ENCODE results near the gene FARSB. TPM values are rescaled to one million over a fixed set of nuclear protein-coding genes. Genes with fewer than 3 reads are reported as not detected.

Gene FARSB
- total RNA-seq, 2 donors from 2014 or later, result 11.9 to 16.2 TPM

DNA sequence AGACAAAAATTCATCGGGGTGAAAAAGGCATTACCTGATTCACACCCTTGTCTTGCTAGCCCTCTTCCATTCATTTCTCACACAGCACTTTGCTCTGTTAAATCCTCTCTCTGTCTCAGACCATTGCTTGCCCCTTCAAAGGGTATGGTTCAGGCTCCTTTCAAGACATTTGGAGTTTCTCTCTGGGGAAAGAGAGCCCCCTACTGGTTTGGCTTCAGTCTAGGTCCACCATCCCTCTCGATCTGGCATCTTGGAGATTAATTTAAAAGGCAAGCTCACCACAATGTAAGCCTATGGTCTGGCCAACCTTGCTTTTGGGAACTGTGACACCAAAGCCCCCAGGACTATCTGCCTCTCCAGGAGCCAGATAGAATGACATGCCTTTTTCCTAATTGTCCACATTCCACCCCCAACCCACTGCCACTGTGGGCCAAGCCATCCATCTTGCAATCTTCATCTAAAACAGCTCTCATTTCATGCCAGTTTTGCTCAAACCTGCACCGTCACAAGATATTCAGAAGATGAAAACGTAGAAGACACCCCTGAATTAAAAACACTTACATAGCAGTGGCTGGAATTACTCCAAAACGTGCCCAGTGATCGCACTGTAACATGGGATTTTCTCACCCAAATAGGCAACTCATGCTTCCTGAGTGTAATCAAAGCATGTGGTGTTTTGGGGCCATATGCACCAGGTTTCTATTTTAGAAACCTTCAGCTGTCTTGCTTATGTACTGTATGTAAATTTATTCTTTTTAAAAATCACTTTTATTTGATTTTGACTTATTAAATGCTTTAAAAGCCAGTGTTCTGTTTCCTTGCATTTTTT lies 93.9 kb downstream of the FARSB start:
- Histone ChIP-seq H3K9me3 (no peaks in the 10 kb centered on the region), H3K27ac (no peak overlapping the region), H3K4me3 (no peak overlapping the region), H3K4me1 (replicated peaks) (no peaks in the 10 kb centered on the region), H3K27me3 (replicated peaks; ENCODE audit: insufficient read depth) (no peaks in the 10 kb centered on the region), H3K36me3 (no peaks in the 10 kb centered on the region)
- peak; percentile 27 for DNase-seq (ENCODE audit: low spot score)
- intact Hi-C loops (cut with DNase I), result loop anchor here (5.0 kb wide), 1 partner anchor 245 kb away; no protein-coding TSS in a partner anchor
- TF ChIP-seq POLR2AphosphoS5 (IDR thresholded peaks at IDR 0.05), result no peak
- TF ChIP-seq, protein P1, sequence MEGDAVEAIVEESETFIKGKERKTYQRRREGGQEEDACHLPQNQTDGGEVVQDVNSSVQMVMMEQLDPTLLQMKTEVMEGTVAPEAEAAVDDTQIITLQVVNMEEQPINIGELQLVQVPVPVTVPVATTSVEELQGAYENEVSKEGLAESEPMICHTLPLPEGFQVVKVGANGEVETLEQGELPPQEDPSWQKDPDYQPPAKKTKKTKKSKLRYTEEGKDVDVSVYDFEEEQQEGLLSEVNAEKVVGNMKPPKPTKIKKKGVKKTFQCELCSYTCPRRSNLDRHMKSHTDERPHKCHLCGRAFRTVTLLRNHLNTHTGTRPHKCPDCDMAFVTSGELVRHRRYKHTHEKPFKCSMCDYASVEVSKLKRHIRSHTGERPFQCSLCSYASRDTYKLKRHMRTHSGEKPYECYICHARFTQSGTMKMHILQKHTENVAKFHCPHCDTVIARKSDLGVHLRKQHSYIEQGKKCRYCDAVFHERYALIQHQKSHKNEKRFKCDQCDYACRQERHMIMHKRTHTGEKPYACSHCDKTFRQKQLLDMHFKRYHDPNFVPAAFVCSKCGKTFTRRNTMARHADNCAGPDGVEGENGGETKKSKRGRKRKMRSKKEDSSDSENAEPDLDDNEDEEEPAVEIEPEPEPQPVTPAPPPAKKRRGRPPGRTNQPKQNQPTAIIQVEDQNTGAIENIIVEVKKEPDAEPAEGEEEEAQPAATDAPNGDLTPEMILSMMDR (IDR thresholded peaks at IDR 0.05), result peak in 3 of 4 experiments; percentile 57 to 69 (median 59)
- WGBS, result 53% methylated on average over 6 of the region's 6 CpGs

DNA sequence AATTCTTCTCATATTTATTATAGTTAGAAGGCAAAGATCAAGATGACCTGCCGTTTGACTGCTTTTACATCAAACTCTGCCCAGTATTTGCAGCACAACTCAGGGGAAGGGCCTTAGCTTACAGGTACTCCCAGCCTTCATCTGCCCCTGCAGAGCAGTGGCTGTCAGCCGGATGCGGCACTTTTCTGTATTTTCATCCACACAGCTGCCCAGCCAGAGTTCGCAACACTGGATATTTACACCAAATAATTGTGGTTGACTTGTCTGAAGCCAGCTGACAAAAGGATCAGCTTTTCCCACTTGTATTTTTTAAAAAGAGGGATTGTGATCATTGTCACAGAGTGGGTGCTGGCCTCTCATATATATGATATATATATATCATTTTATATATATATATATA lies 94.7 kb downstream of the FARSB start:
- H3K4me3 ChIP-seq, result no peak overlapping the region
- WGBS, result 93% methylated on average over 4 of the region's 4 CpGs
- no peaks in the 10 kb centered on the region for H3K9me3 ChIP-seq
- no peak for TF ChIP-seq POLR2AphosphoS5 (IDR thresholded peaks at IDR 0.05)
- TF ChIP-seq, protein P1 (IDR thresholded peaks at IDR 0.05), result no peak
- TF ChIP-seq POLR2A (IDR thresholded peaks at IDR 0.05), result no peak
- no peaks in the 10 kb centered on the region for H3K4me1 ChIP-seq (replicated peaks)
- DNase-seq (ENCODE audit: low spot score), result no peak
- intact Hi-C loops (cut with DNase I), result loop anchor here (5.0 kb wide), 1 partner anchor 244 kb away; no protein-coding TSS in a partner anchor
- H3K27me3 ChIP-seq (replicated peaks; ENCODE audit: insufficient read depth), result no peaks in the 10 kb centered on the region
- no peak overlapping the region for H3K27ac ChIP-seq
- H3K36me3 ChIP-seq, result no peaks in the 10 kb centered on the region

DNA sequence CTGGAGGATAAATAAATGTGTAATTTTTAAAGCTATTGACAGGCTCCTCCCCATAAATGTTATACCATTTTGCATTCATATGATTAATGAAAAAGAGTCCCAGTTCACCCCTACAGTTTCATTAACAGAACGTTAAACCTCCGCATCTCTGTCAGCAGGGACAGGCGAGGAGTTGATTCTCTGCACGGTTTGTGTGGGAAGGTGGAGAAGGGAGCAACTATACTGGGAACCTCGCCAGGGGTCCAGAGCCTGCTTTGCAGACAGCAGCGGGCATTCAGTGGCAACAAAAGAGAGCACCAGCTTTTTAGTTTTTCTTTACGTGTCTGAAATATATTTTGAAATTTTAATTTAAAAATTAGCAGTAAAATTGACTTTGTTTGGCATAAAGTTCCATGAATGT lies 101.4 kb downstream of the FARSB start:
- H3K4me3 ChIP-seq, result no peak overlapping the region
- H3K36me3 ChIP-seq, result no peaks in the 10 kb centered on the region
- DNase-seq (ENCODE audit: low spot score), result no peak
- H3K27me3 ChIP-seq (replicated peaks; ENCODE audit: insufficient read depth), result no peaks in the 10 kb centered on the region
- no peak overlapping the region for H3K27ac ChIP-seq
- no peaks in the 10 kb centered on the region for H3K9me3 ChIP-seq
- TF ChIP-seq, protein P1 (IDR thresholded peaks at IDR 0.05), result no peak
- TF ChIP-seq POLR2A (IDR thresholded peaks at IDR 0.05), result no peak
- no peak for TF ChIP-seq POLR2AphosphoS5 (IDR thresholded peaks at IDR 0.05)
- H3K4me1 ChIP-seq (replicated peaks), result no peaks in the 10 kb centered on the region
- 46% methylated on average over 7 of the region's 7 CpGs for WGBS
- intact Hi-C loops (cut with DNase I), result no loop called here

DNA sequence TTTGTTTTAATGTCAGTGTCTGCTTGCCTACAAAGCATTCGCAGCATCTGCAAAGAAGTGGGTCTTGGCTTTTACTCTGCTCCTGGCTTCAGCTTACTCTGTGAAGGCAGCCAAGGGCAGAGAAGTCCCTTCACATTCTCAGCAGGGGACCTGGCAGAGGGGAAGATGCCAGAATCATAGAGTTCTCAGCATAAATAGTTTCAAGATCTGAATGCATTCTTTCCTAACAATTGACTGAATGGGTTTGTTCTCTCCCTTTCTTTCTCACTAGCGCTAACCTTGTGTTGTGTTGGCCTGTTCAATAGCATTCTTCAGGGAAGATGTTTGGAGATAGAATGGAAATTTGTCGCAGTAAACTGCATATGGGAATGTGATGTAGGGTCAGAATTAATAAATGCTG lies 106.9 kb downstream of the FARSB start:
- Histone ChIP-seq H3K9me3 (no peaks in the 10 kb centered on the region), H3K4me1 (replicated peaks) (no peaks in the 10 kb centered on the region), H3K27ac (no peak overlapping the region), H3K36me3 (no peaks in the 10 kb centered on the region), H3K27me3 (replicated peaks; ENCODE audit: insufficient read depth) (no peaks in the 10 kb centered on the region), H3K4me3 (no peak overlapping the region)
- intact Hi-C loops (cut with DNase I), result no loop called here
- no peak for DNase-seq (ENCODE audit: low spot score)
- TF ChIP-seq POLR2AphosphoS5 (IDR thresholded peaks at IDR 0.05) (no peak), POLR2A (IDR thresholded peaks at IDR 0.05) (no peak)
- TF ChIP-seq, protein P1 (IDR thresholded peaks at IDR 0.05), result no peak
- 39% methylated on average over 3 of the region's 3 CpGs for WGBS

DNA sequence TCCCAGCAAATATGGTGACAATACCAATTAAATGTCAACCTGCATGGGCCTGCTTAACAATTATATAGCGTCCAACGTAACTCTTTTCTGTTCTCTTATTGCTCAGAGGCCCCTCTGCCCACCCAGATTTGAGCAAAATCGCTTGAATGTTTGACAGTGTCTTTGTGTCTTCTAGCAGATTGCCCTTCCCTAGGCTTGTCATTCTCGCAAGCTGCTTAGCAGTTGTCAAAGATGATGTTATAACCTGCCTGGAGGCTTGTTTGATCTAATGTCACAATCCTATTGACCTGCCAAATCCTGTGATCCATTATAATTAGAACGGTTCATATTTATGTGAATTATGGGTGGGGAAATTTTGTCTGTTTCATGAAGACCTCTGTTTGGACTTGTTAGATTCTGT lies 108.8 kb downstream of the FARSB start:
- Histone ChIP-seq H3K4me1 (replicated peaks) (no peaks in the 10 kb centered on the region), H3K27me3 (replicated peaks; ENCODE audit: insufficient read depth) (no peaks in the 10 kb centered on the region), H3K4me3 (no peak overlapping the region), H3K36me3 (no peaks in the 10 kb centered on the region), H3K9me3 (no peaks in the 10 kb centered on the region), H3K27ac (no peak overlapping the region)
- intact Hi-C loops (cut with DNase I), result no loop called here
- 68% methylated on average over 5 of the region's 5 CpGs for WGBS
- DNase-seq (ENCODE audit: low spot score), result no peak
- TF ChIP-seq, protein P1 (IDR thresholded peaks at IDR 0.05), result no peak
- TF ChIP-seq POLR2A (IDR thresholded peaks at IDR 0.05), result no peak
- TF ChIP-seq POLR2AphosphoS5 (IDR thresholded peaks at IDR 0.05), result no peak

Measured in prostate gland (tissue), 2 donors.